Activated B cell treated with CpG ODN at 0.5 μM for 24 hours (primary cell): Measurements from ENCODE around the gene OR10A4. TPM values are rescaled to one million over a fixed set of nuclear protein-coding genes. Genes with fewer than 3 reads are reported as not detected.

ENCODE experiments used
- ATAC-seq: fragments of 200-7000 bp; cut with Tn5 transposase; one replicate; pipeline ENCODE4 v1.10.0; 2021; ENCODE audit warnings: low read depth, mild to moderate bottlenecking, moderate library complexity
- CTCF ChIA-PET: fragments of 350-600 bp; sonication (Branson Sonifier 250); formaldehyde crosslinking; loops from one replicate; lab custom pipeline; 2021; ENCODE audit warnings: antibody characterized with exemption; lab: Charles Lee
- POLR2A ChIA-PET: fragments of 350-600 bp; sonication (Branson Sonifier 250); formaldehyde crosslinking; loops from one replicate; lab custom pipeline; 2021; ENCODE audit warnings: antibody characterized with exemption; lab: Charles Lee
- DNase-seq: peaks from one replicate; pipeline ENCODE4 v3.0.0; 2022
- H3K27ac Mint-ChIP-seq: one replicate; pipeline ENCODE4 v1.8.0; 2020; ENCODE audit warnings: mixed read lengths
- H3K27me3 Mint-ChIP-seq: one replicate; pipeline ENCODE4 v1.8.0; 2021; ENCODE audit warnings: mixed read lengths
- H3K36me3 Mint-ChIP-seq: one replicate; pipeline ENCODE4 v1.8.0; 2021; ENCODE audit warnings: low read depth, mixed read lengths
- H3K4me1 Mint-ChIP-seq: one replicate; pipeline ENCODE4 v1.8.0; 2021; ENCODE audit warnings: mixed read lengths
- H3K4me3 Mint-ChIP-seq: one replicate; pipeline ENCODE4 v1.8.0; 2020; ENCODE audit warnings: mild to moderate bottlenecking, mixed read lengths
- H3K9me3 Mint-ChIP-seq: one replicate; pipeline ENCODE4 v1.8.0; 2020; ENCODE audit warnings: mixed read lengths
- intact Hi-C: fragments of 100-400 bp; cut with micrococcal nuclease; formaldehyde crosslinking; loops from one replicate; pipeline ENCODE4 v1.15.1; 2024
- total RNA-seq: library from RNA; stranded (reverse); gene quantifications from 2 replicates; pipeline ENCODE4 v1.2.3, GENCODE V29; 2022
- TF ChIP-seq, protein P1 (sequence below): fragments of 200-600 bp; IDR thresholded peaks from one replicate; pipeline ENCODE4 v1.8.0; 2022; ENCODE audit warnings: antibody characterized with exemption, mild to moderate bottlenecking

Gene OR10A4
- total RNA-seq, 1 donor from 2014 or later, result not detected

GRCh38 chr11:6911948-6912347, 35.5 kb downstream of the OR10A4 start:
- Mint-ChIP-seq H3K4me3 (no peak overlapping the region), H3K9me3 (no peaks in the 10 kb centered on the region), H3K4me1 (no peaks in the 10 kb centered on the region), H3K27me3 (no peaks in the 10 kb centered on the region), H3K27ac (no peak overlapping the region), H3K36me3 (no peaks in the 10 kb centered on the region)
- ATAC-seq (no peak), DNase-seq (no peak)
- intact Hi-C loops, result no loop called here
- TF ChIP-seq, protein P1, sequence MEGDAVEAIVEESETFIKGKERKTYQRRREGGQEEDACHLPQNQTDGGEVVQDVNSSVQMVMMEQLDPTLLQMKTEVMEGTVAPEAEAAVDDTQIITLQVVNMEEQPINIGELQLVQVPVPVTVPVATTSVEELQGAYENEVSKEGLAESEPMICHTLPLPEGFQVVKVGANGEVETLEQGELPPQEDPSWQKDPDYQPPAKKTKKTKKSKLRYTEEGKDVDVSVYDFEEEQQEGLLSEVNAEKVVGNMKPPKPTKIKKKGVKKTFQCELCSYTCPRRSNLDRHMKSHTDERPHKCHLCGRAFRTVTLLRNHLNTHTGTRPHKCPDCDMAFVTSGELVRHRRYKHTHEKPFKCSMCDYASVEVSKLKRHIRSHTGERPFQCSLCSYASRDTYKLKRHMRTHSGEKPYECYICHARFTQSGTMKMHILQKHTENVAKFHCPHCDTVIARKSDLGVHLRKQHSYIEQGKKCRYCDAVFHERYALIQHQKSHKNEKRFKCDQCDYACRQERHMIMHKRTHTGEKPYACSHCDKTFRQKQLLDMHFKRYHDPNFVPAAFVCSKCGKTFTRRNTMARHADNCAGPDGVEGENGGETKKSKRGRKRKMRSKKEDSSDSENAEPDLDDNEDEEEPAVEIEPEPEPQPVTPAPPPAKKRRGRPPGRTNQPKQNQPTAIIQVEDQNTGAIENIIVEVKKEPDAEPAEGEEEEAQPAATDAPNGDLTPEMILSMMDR, result no peak
- POLR2A ChIA-PET, result no interaction called here
- CTCF ChIA-PET, result no interaction called here

DNA sequence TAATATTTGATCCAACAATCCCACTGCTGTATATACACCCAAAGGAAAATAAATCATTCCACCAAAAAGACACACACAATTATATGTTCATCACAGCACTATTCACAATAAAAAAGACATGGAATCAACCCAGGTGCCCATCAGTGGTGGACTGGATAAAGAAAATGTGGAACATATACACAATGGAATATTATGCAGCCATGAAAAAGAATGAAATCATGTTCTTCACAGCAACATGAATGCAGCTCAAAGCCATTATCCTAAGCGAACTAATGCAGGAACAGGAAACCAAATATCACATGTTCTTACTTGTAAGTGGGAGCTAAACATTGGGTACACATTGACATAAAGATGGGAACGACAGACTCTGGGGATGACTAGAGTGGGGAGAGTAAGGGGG, 43.3 kb downstream of the OR10A4 start:
- H3K27ac Mint-ChIP-seq, result no peak overlapping the region
- peaks cover 3% of the 10 kb centered on the region for H3K9me3 Mint-ChIP-seq
- intact Hi-C loops, result loop anchor here (10.0 kb wide), 2 partner anchors 175 to 595 kb away; partner anchors contain the start of gene PPFIBP2
- H3K36me3 Mint-ChIP-seq, result no peaks in the 10 kb centered on the region
- TF ChIP-seq, protein P1, result no peak
- no peak overlapping the region for H3K4me3 Mint-ChIP-seq
- ChIA-PET POLR2A (no interaction called here), CTCF (no interaction called here)
- no peaks in the 10 kb centered on the region for H3K27me3 Mint-ChIP-seq
- ATAC-seq (no peak), DNase-seq (no peak)
- no peaks in the 10 kb centered on the region for H3K4me1 Mint-ChIP-seq

DNA sequence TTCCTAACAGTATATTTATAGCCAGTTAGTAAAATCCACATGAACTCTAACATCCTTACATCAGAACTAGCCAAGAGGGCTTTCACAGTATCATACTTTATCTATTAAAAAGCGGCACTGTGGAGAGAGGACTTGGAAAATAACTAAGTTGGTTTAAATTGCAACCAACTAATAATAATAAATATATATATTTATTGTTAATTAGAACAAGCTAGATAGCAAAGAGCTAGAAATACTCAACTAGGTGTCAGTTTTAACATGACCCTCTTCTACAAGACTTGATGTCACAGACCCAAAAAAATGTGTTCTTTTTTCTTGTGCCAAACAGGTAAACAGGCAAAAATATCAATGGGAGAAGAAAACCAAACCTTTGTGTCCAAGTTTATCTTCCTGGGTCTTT, 44.3 kb downstream of the OR10A4 start, which contains the start of gene OR2D3:
TSS of gene OR2D3 (plus strand) at position 301 of the 400 bp plus-strand sequence. CDS start at position 301, 0 bp downstream.
- Mint-ChIP-seq H3K4me1 (peaks cover 1% of the 10 kb centered on the region), H3K4me3 (no peak within 1 kb of the TSS), H3K27ac (no peak within 1 kb of the TSS), H3K9me3 (peaks cover 3% of the 10 kb centered on the region), H3K27me3 (no peaks in the 10 kb centered on the region), H3K36me3 (no peaks in the 10 kb centered on the region)
- intact Hi-C loops, result loop anchor here (10.0 kb wide), 2 partner anchors 176 to 594 kb away; partner anchors contain the start of gene PPFIBP2
- POLR2A ChIA-PET, result no interaction called here
- DNase-seq (no peak), ATAC-seq (no peak)
- TF ChIP-seq, protein P1, result no peak
- CTCF ChIA-PET, result no interaction called here

DNA sequence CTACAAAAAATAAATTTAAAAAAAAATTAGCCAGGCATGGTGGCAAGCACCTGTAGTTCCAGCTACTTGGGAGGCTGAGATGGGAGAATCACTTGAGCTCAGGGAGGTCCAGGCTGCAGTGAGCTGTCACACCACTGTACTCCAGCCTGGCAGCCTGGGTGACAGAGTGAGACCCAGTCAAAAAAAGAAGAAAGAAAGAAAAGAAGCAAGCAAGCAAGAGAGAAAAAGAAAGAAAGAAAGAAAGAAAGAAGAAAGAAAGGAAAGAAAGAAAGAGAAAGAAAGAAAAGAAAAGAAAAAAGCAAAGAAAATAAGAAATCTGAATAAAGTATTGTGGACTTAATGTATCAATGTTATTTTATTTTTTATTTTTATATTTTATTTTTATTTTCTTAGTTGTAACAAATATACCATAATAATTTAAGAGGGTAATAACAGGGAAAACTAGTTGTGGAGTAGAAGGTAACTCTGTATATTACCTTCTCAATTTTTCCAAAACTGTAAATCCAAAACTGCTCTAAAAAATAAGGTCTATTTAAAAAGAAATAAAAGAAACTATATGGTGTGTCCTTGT, 48.7 kb downstream of the OR10A4 start:
- DNase-seq (no peak), ATAC-seq (no peak)
- ChIA-PET CTCF (no interaction called here), POLR2A (no interaction called here)
- TF ChIP-seq, protein P1, result no peak
- Mint-ChIP-seq H3K27ac (no peak overlapping the region), H3K4me3 (no peak overlapping the region), H3K36me3 (peaks cover 2% of the 10 kb centered on the region), H3K4me1 (peaks cover 19% of the 10 kb centered on the region), H3K9me3 (no peaks in the 10 kb centered on the region), H3K27me3 (no peaks in the 10 kb centered on the region)
- intact Hi-C loops, result loop anchor here (5.0 to 10.0 kb wide), 3 partner anchors 153 to 590 kb away; partner anchors contain the start of genes OR2AG2 and PPFIBP2

- ChIA-PET CTCF (no interaction called here), POLR2A (no interaction called here)
- H3K27ac Mint-ChIP-seq, result peak overlapping the region; percentile 81
- H3K4me3 Mint-ChIP-seq, result peak overlapping the region; percentile 93
- DNase-seq, result no peak
- H3K4me1 Mint-ChIP-seq, result peaks cover 19% of the 10 kb centered on the region
- TF ChIP-seq, protein P1, result no peak
- no peaks in the 10 kb centered on the region for H3K9me3 Mint-ChIP-seq
- no peak for ATAC-seq
- no peaks in the 10 kb centered on the region for H3K27me3 Mint-ChIP-seq
- H3K36me3 Mint-ChIP-seq, result peaks cover 2% of the 10 kb centered on the region
- intact Hi-C loops, result loop anchor here (5.0 to 10.0 kb wide), 3 partner anchors 153 to 589 kb away; partner anchors contain the start of genes OR2AG2 and PPFIBP2
Measured at GRCh38 chr11:6925636-6926207, 49.3 kb downstream of the OR10A4 start.
